K562 (cell line): ENCODE measurements around the gene SLC31A1.

ENCODE experiments used
- ESRRB ChIP-seq: fragments of 250-450 bp; sonication (Bioruptor Pico); IDR thresholded peaks from 2 replicates; pipeline ENCODE4 v1.5.0; 2020; ENCODE audit warnings: mild to moderate bottlenecking, moderate library complexity, borderline replicate concordance
- TF ChIP-seq, protein P1 (sequence below): IDR thresholded peaks from 2 replicates; pipeline ENCODE4 v1.6.1; 2016; ENCODE audit warnings: missing genetic modification characterization, missing compliant biosample characterization
- TF ChIP-seq, protein P2 (sequence below): fragments of 450-650 bp; IDR thresholded peaks from 2 replicates; pipeline ENCODE4 v1.6.1; 2017; ENCODE audit warnings: antibody characterized with exemption, mild to moderate bottlenecking
- TF ChIP-seq, protein P3 (sequence below), 3 experiments: IDR thresholded peaks in 2 of 3; conservative IDR thresholded peaks in 1 of 3; 2 replicates each; pipeline ENCODE4 v1.5.1; 2011 to 2012; ENCODE audit warnings: low read length in 3 of 3, mild to moderate bottlenecking in 3 of 3, control low read depth in 2 of 3, improper control_type of control experiment in 1 of 3, inconsistent platforms in 1 of 3, low read depth in 1 of 3, mixed read lengths in 1 of 3, moderate library complexity in 1 of 3; ENCODE audit not compliant: insufficient read depth in 2 of 3
- TF ChIP-seq, protein P4 (sequence below): sonication (generic); formaldehyde crosslinking; IDR thresholded peaks from 2 replicates; pipeline ENCODE4 v1.5.0; 2020; ENCODE audit warnings: missing genetic modification reagents

DNA sequence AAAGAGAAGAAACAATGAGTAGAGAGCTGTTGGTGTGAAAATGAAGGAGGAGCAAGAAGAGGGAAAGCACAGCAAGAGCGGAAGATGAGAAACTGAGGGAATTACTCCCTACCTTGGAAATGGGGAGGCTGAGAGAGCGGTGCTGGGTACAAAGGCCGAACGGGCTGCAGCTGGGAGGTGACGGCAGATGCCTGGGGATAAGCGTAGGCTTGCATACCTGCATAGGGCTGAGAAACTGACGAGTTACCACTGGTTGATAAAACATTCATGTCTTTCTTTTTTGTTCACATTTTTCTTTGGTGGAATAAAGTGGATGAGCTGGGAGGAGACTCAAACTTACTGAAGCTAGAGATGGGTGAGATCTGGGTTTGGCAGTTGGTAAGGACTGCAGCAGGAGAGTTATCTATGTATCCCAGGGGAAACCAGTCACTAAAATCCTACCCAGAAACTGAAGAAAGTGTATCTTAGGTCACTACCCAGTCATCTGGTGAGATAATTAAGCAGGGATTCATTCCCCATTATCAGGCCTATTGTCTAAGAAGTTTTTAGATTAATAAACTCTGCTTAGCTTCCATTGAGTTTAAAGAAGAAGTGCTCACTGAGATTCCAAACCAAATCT is 35.1 kb upstream of the SLC31A1 start:
- TF ChIP-seq, protein P1, sequence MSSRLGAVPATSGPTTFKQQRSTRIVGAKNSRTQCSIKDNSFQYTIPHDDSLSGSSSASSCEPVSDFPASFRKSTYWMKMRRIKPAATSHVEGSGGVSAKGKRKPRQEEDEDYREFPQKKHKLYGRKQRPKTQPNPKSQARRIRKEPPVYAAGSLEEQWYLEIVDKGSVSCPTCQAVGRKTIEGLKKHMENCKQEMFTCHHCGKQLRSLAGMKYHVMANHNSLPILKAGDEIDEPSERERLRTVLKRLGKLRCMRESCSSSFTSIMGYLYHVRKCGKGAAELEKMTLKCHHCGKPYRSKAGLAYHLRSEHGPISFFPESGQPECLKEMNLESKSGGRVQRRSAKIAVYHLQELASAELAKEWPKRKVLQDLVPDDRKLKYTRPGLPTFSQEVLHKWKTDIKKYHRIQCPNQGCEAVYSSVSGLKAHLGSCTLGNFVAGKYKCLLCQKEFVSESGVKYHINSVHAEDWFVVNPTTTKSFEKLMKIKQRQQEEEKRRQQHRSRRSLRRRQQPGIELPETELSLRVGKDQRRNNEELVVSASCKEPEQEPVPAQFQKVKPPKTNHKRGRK (tag): no peak
- TF ChIP-seq, protein P2, sequence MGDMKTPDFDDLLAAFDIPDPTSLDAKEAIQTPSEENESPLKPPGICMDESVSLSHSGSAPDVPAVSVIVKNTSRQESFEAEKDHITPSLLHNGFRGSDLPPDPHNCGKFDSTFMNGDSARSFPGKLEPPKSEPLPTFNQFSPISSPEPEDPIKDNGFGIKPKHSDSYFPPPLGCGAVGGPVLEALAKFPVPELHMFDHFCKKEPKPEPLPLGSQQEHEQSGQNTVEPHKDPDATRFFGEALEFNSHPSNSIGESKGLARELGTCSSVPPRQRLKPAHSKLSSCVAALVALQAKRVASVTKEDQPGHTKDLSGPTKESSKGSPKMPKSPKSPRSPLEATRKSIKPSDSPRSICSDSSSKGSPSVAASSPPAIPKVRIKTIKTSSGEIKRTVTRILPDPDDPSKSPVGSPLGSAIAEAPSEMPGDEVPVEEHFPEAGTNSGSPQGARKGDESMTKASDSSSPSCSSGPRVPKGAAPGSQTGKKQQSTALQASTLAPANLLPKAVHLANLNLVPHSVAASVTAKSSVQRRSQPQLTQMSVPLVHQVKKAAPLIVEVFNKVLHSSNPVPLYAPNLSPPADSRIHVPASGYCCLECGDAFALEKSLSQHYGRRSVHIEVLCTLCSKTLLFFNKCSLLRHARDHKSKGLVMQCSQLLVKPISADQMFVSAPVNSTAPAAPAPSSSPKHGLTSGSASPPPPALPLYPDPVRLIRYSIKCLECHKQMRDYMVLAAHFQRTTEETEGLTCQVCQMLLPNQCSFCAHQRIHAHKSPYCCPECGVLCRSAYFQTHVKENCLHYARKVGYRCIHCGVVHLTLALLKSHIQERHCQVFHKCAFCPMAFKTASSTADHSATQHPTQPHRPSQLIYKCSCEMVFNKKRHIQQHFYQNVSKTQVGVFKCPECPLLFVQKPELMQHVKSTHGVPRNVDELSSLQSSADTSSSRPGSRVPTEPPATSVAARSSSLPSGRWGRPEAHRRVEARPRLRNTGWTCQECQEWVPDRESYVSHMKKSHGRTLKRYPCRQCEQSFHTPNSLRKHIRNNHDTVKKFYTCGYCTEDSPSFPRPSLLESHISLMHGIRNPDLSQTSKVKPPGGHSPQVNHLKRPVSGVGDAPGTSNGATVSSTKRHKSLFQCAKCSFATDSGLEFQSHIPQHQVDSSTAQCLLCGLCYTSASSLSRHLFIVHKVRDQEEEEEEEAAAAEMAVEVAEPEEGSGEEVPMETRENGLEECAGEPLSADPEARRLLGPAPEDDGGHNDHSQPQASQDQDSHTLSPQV: no peak
- no peak for TF ChIP-seq ESRRB (CRISPR knock-in tag)
- TF ChIP-seq, protein P3, sequence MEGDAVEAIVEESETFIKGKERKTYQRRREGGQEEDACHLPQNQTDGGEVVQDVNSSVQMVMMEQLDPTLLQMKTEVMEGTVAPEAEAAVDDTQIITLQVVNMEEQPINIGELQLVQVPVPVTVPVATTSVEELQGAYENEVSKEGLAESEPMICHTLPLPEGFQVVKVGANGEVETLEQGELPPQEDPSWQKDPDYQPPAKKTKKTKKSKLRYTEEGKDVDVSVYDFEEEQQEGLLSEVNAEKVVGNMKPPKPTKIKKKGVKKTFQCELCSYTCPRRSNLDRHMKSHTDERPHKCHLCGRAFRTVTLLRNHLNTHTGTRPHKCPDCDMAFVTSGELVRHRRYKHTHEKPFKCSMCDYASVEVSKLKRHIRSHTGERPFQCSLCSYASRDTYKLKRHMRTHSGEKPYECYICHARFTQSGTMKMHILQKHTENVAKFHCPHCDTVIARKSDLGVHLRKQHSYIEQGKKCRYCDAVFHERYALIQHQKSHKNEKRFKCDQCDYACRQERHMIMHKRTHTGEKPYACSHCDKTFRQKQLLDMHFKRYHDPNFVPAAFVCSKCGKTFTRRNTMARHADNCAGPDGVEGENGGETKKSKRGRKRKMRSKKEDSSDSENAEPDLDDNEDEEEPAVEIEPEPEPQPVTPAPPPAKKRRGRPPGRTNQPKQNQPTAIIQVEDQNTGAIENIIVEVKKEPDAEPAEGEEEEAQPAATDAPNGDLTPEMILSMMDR (IDR thresholded peaks at IDR 0.05 in 2 of 3, conservative IDR thresholded peaks at IDR 0.05 in 1 of 3; ENCODE audit: insufficient read depth in 2 of 3, low read depth in 1 of 3, low read length in 3 of 3): no peak
- TF ChIP-seq, protein P4, sequence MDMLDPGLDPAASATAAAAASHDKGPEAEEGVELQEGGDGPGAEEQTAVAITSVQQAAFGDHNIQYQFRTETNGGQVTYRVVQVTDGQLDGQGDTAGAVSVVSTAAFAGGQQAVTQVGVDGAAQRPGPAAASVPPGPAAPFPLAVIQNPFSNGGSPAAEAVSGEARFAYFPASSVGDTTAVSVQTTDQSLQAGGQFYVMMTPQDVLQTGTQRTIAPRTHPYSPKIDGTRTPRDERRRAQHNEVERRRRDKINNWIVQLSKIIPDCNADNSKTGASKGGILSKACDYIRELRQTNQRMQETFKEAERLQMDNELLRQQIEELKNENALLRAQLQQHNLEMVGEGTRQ: no peak
